Lower leg skin (tissue), 3 donors: ENCODE results near the gene GORASP1.

ENCODE experiments used
- CTCF ChIP-seq, 3 donors: fragments of 450-650 bp; IDR thresholded peaks; one replicate each; pipeline ENCODE4 v1.5.1; 2016; ENCODE audit warnings: antibody characterized with exemption in 3 of 3, mild to moderate bottlenecking in 3 of 3, moderate library complexity in 2 of 3
- POLR2A ChIP-seq, 2 donors: fragments of 450-650 bp; IDR thresholded peaks; one replicate each; pipeline ENCODE4 v1.6.1; 2016 to 2017; ENCODE audit warnings: antibody characterized with exemption in 2 of 2, mild to moderate bottlenecking in 1 of 2, moderate library complexity in 1 of 2

GRCh38 chr3:39113291-39113690, 5.9 kb upstream of the GORASP1 start:
- TF ChIP-seq CTCF (IDR thresholded peaks at IDR 0.05), result no peak
- TF ChIP-seq POLR2A (IDR thresholded peaks at IDR 0.05), result no peak
